ENCODE results near the gene MTCL3.

MTCL3 gene

DNA sequence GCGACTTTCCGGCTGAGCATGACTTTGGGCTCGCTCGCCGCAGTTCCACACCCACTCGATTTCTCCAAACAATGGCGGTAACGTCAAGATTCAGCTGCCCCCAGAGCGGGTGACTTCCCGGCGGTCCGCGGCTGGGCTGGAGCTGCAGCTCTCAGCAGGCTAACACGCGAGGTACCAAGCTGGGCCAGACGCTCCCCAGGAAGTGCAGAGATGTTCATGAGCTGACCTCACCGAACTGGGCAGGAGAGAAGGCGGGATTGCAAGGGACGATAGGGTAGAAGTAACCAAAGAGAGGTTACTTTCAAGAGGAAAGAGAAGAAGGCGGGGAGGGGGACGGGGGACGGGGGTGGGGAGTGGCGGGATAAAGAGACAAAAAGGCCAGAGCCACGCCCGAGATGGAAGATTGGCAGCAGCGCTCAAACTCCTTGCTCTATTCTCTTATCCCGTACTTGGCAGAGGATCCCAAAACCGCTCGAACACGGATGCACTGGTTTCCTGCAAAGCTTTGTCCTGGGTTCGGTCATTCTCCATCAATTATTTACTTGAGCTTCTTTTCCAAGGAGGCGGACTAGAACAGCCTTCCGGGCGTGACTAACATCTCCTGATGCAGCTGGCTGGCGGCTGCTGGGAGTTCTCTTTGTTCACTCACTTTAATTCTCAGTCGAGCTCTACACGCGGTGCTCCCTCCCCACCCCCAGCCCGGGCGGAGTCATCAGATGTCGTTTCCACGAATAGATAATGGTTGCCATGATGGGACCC, at the start of gene MTCL3:
Gene MTCL3 (minus strand): TSS at position 626 of the 759 bp plus-strand sequence.
- no peaks in the 10 kb centered on the region for H3K36me3 ChIP-seq (ENCODE audit: insufficient read depth)
- H3K4me3 ChIP-seq (IDR thresholded peaks at IDR 0.05; ENCODE audit: insufficient read depth, low read depth, low read length): no peak within 1 kb of the TSS
- H3K27ac ChIP-seq: no peak within 1 kb of the TSS
- peaks cover 5% of the 10 kb centered on the region for H3K4me1 ChIP-seq (ENCODE audit: low read depth, poor library complexity, severe bottlenecking)
- H3K9ac ChIP-seq: no peak within 1 kb of the TSS
- H4K20me1 ChIP-seq (ENCODE audit: insufficient read depth): no peaks in the 10 kb centered on the region
- no peak within 1 kb of the TSS for H3K4me2 ChIP-seq
- no peaks in the 10 kb centered on the region for H3K27me3 ChIP-seq (ENCODE audit: insufficient read depth, low read depth)
- no peak within 1 kb of the TSS for H2AFZ ChIP-seq (ENCODE audit: low read depth)
- TF ChIP-seq, protein P1, sequence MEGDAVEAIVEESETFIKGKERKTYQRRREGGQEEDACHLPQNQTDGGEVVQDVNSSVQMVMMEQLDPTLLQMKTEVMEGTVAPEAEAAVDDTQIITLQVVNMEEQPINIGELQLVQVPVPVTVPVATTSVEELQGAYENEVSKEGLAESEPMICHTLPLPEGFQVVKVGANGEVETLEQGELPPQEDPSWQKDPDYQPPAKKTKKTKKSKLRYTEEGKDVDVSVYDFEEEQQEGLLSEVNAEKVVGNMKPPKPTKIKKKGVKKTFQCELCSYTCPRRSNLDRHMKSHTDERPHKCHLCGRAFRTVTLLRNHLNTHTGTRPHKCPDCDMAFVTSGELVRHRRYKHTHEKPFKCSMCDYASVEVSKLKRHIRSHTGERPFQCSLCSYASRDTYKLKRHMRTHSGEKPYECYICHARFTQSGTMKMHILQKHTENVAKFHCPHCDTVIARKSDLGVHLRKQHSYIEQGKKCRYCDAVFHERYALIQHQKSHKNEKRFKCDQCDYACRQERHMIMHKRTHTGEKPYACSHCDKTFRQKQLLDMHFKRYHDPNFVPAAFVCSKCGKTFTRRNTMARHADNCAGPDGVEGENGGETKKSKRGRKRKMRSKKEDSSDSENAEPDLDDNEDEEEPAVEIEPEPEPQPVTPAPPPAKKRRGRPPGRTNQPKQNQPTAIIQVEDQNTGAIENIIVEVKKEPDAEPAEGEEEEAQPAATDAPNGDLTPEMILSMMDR (conservative IDR thresholded peaks at IDR 0.05; ENCODE audit: low read depth, low read length): no peak
- no peaks in the 10 kb centered on the region for H3K79me2 ChIP-seq (ENCODE audit: insufficient read depth, low read depth)

DNA sequence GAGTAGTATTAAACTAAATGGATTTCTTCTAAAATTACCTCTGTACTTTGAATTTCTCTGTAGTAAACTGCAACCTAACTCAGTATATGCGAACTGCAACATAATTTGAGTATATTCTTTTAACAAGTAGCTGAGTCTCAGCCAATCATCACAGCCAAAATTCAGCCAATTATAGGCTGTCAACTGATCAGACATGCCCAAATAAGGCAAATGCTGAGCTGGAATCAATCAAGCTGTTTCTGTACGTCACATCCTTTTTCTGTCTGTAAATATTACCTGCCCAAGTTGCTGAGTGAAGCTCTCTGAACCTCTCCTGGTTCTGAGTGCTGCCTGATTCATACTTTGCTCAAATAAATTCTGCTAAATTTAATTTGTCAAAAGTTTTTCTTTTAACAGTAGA, 48.3 kb upstream of the MTCL3 start:
- Histone ChIP-seq H3K4me3 (IDR thresholded peaks at IDR 0.05; ENCODE audit: insufficient read depth, low read depth, low read length) (no peak overlapping the region), H3K27me3 (ENCODE audit: insufficient read depth, low read depth) (no peaks in the 10 kb centered on the region), H3K4me1 (ENCODE audit: low read depth, poor library complexity, severe bottlenecking) (peaks cover 12% of the 10 kb centered on the region), H2AFZ (ENCODE audit: low read depth) (no peak overlapping the region), H3K4me2 (no peak overlapping the region), H3K27ac (no peak overlapping the region), H3K79me2 (ENCODE audit: insufficient read depth, low read depth) (no peaks in the 10 kb centered on the region), H4K20me1 (ENCODE audit: insufficient read depth) (no peaks in the 10 kb centered on the region), H3K9ac (no peak overlapping the region), H3K36me3 (ENCODE audit: insufficient read depth) (no peaks in the 10 kb centered on the region)
- TF ChIP-seq, protein P1 (conservative IDR thresholded peaks at IDR 0.05; ENCODE audit: low read depth, low read length): no peak

DNA sequence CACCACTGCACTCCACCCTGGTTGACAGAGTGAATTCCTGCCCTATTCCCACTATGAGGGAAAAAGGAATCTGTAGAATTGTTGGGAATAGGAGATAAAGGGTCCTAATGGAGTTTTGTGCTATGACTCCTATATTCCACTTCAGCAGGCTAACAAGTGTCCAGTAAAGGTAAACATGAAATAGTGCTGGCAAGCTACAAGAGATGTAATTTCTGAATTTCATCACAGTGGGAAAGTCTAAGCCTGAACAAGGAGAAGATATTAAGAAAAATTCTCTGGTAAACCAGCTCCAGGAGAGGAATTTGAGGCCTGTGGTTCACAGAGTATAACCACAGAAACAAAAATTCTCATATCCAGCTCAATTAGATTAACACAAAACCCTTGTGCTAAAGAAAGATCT, 47.5 kb upstream of the MTCL3 start:
- peaks cover 12% of the 10 kb centered on the region for H3K4me1 ChIP-seq (ENCODE audit: low read depth, poor library complexity, severe bottlenecking)
- H3K36me3 ChIP-seq (ENCODE audit: insufficient read depth): no peaks in the 10 kb centered on the region
- TF ChIP-seq, protein P1 (conservative IDR thresholded peaks at IDR 0.05; ENCODE audit: low read depth, low read length): no peak
- no peak overlapping the region for H3K4me2 ChIP-seq
- H4K20me1 ChIP-seq (ENCODE audit: insufficient read depth): no peaks in the 10 kb centered on the region
- H3K9ac ChIP-seq: no peak overlapping the region
- H3K27me3 ChIP-seq (ENCODE audit: insufficient read depth, low read depth): no peaks in the 10 kb centered on the region
- H3K27ac ChIP-seq: no peak overlapping the region
- H3K4me3 ChIP-seq (IDR thresholded peaks at IDR 0.05; ENCODE audit: insufficient read depth, low read depth, low read length): no peak overlapping the region
- H3K79me2 ChIP-seq (ENCODE audit: insufficient read depth, low read depth): no peaks in the 10 kb centered on the region
- H2AFZ ChIP-seq (ENCODE audit: low read depth): no peak overlapping the region

DNA sequence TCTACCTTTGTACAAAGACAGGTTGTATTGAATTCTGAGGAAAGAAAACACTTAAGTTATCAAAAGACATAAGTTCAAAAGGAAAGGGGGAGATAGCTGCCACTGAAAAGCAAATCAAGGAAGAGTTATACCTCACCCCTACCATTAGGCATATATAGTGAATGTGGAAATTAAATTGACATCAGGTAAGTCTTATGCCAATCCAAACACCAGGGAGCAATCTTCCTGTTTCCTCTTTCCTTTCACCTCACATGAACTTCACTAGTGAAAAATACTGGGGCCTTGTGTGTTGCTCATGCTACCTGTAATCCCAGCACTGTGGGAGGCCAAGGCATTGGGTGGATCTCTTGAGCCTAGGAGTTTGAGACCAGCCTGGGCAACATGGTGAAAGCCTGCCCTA, 47.0 kb upstream of the MTCL3 start:
- Histone ChIP-seq H3K27ac (no peak overlapping the region), H3K9ac (no peak overlapping the region), H4K20me1 (ENCODE audit: insufficient read depth) (no peaks in the 10 kb centered on the region), H3K36me3 (ENCODE audit: insufficient read depth) (no peaks in the 10 kb centered on the region), H2AFZ (ENCODE audit: low read depth) (no peak overlapping the region), H3K79me2 (ENCODE audit: insufficient read depth, low read depth) (no peaks in the 10 kb centered on the region), H3K27me3 (ENCODE audit: insufficient read depth, low read depth) (no peaks in the 10 kb centered on the region), H3K4me1 (ENCODE audit: low read depth, poor library complexity, severe bottlenecking) (peaks cover 7% of the 10 kb centered on the region), H3K4me2 (no peak overlapping the region), H3K4me3 (IDR thresholded peaks at IDR 0.05; ENCODE audit: insufficient read depth, low read depth, low read length) (no peak overlapping the region)
- TF ChIP-seq, protein P1 (conservative IDR thresholded peaks at IDR 0.05; ENCODE audit: low read depth, low read length): no peak

Measured in KMS-11 (cell line).